ENCODE data around the gene GPR31.

GPR31 gene

GRCh38 chr6:167143041-167143440, 14.7 kb downstream of the GPR31 start:
- peaks cover 3% of the 10 kb centered on the region for H3K27me3 ChIP-seq (ENCODE audit: control insufficient read depth, low read length)
- H3K79me2 ChIP-seq (ENCODE audit: control insufficient read depth, low read length) = no peaks in the 10 kb centered on the region
- peaks cover 19% of the 10 kb centered on the region for H3K4me1 ChIP-seq (ENCODE audit: control insufficient read depth, low read length)
- no peak overlapping the region for H3K4me3 ChIP-seq (ENCODE audit: low read length)
- H3K27ac ChIP-seq (ENCODE audit: low read depth, low read length) = no peak overlapping the region
- H3K9me2 ChIP-seq (replicated peaks; ENCODE audit: control insufficient read depth, low read length) = no peaks in the 10 kb centered on the region
- H3K9me3 ChIP-seq (ENCODE audit: control insufficient read depth, insufficient read depth, low read length) = no peaks in the 10 kb centered on the region
- H4K20me1 ChIP-seq (ENCODE audit: control insufficient read depth, insufficient read depth, low read depth, low read length) = no peaks in the 10 kb centered on the region
- H3K4me2 ChIP-seq (ENCODE audit: low read length) = no peak overlapping the region
- no peaks in the 10 kb centered on the region for H3F3A ChIP-seq (ENCODE audit: control insufficient read depth, insufficient read depth)
- no peak for TF ChIP-seq EZH2phosphoT487 (IDR thresholded peaks at IDR 0.05; ENCODE audit: borderline replicate concordance, low read length)
- TF ChIP-seq, protein P1, sequence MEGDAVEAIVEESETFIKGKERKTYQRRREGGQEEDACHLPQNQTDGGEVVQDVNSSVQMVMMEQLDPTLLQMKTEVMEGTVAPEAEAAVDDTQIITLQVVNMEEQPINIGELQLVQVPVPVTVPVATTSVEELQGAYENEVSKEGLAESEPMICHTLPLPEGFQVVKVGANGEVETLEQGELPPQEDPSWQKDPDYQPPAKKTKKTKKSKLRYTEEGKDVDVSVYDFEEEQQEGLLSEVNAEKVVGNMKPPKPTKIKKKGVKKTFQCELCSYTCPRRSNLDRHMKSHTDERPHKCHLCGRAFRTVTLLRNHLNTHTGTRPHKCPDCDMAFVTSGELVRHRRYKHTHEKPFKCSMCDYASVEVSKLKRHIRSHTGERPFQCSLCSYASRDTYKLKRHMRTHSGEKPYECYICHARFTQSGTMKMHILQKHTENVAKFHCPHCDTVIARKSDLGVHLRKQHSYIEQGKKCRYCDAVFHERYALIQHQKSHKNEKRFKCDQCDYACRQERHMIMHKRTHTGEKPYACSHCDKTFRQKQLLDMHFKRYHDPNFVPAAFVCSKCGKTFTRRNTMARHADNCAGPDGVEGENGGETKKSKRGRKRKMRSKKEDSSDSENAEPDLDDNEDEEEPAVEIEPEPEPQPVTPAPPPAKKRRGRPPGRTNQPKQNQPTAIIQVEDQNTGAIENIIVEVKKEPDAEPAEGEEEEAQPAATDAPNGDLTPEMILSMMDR (IDR thresholded peaks at IDR 0.05; ENCODE audit: low read depth, low read length, poor library complexity, severe bottlenecking) = no peak
- H3K36me3 ChIP-seq (ENCODE audit: control insufficient read depth, low read length) = no peaks in the 10 kb centered on the region

- H3K27me3 ChIP-seq (ENCODE audit: control insufficient read depth, low read length) = peaks cover 8% of the 10 kb centered on the region
- no peaks in the 10 kb centered on the region for H3F3A ChIP-seq (ENCODE audit: control insufficient read depth, insufficient read depth)
- H3K9me3 ChIP-seq (ENCODE audit: control insufficient read depth, insufficient read depth, low read length) = no peaks in the 10 kb centered on the region
- H3K27ac ChIP-seq (ENCODE audit: low read depth, low read length) = no peak overlapping the region
- H3K4me1 ChIP-seq (ENCODE audit: control insufficient read depth, low read length) = peaks cover 19% of the 10 kb centered on the region
- no peaks in the 10 kb centered on the region for H3K36me3 ChIP-seq (ENCODE audit: control insufficient read depth, low read length)
- H3K4me2 ChIP-seq (ENCODE audit: low read length) = no peak overlapping the region
- H3K9me2 ChIP-seq (replicated peaks; ENCODE audit: control insufficient read depth, low read length) = no peaks in the 10 kb centered on the region
- no peaks in the 10 kb centered on the region for H4K20me1 ChIP-seq (ENCODE audit: control insufficient read depth, insufficient read depth, low read depth, low read length)
- no peak overlapping the region for H3K4me3 ChIP-seq (ENCODE audit: low read length)
- no peaks in the 10 kb centered on the region for H3K79me2 ChIP-seq (ENCODE audit: control insufficient read depth, low read length)
- TF ChIP-seq, protein P1 (IDR thresholded peaks at IDR 0.05; ENCODE audit: low read depth, low read length, poor library complexity, severe bottlenecking) = no peak
- no peak for TF ChIP-seq EZH2phosphoT487 (IDR thresholded peaks at IDR 0.05; ENCODE audit: borderline replicate concordance, low read length)
Measured at GRCh38 chr6:167142433-167142761, 15.4 kb downstream of the GPR31 start.

DNA sequence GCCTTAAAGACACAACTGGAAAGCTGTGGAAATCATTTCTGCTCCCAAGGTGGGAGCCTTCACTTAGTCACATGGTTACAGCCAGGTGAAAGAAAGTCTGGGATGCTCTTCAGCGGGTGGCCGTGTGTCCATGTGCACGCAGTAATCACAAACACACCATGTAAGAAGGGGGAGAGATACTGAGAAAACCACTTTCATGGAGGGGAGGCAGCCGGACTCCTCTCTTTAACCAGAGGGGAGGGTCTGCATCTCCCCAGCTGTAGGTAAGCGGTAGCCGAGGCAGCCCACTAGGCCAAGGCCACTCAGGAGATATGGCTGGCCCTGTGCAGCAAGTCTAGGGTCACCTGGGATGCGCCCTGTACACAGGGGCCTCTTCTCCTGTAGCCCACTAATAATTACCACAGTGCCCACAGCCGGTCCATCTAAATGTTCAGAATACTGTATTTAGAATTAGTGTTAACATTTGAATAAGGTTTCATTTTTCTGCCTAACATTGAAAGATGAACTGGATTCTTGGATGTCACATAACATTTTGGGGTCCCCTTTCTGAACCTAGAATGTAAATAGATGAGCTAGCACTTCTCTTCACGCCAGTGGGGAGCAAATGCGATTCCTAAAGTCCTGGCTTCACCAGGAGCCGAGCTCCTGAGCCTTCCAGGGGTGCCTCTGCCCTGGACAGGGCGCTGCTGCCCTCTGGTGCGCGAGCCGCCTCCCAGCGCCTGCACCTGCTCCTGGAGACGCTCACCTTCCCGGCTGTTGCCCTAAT, 15.9 kb downstream of the GPR31 start:
- Histone ChIP-seq H3K27me3 (ENCODE audit: control insufficient read depth, low read length) (peaks cover 11% of the 10 kb centered on the region), H3K4me2 (ENCODE audit: low read length) (no peak overlapping the region)

More for the DNA sequence above, 15.9 kb downstream of the GPR31 start:
- H3K9me3 ChIP-seq (ENCODE audit: control insufficient read depth, insufficient read depth, low read length) = no peaks in the 10 kb centered on the region
- H3K27ac ChIP-seq (ENCODE audit: low read depth, low read length) = no peak overlapping the region
- no peaks in the 10 kb centered on the region for H3F3A ChIP-seq (ENCODE audit: control insufficient read depth, insufficient read depth)
- no peaks in the 10 kb centered on the region for H3K36me3 ChIP-seq (ENCODE audit: control insufficient read depth, low read length)
- no peaks in the 10 kb centered on the region for H3K79me2 ChIP-seq (ENCODE audit: control insufficient read depth, low read length)
- no peaks in the 10 kb centered on the region for H3K9me2 ChIP-seq (replicated peaks; ENCODE audit: control insufficient read depth, low read length)
- H4K20me1 ChIP-seq (ENCODE audit: control insufficient read depth, insufficient read depth, low read depth, low read length) = no peaks in the 10 kb centered on the region
- no peak overlapping the region for H3K4me3 ChIP-seq (ENCODE audit: low read length)
- peaks cover 19% of the 10 kb centered on the region for H3K4me1 ChIP-seq (ENCODE audit: control insufficient read depth, low read length)
- TF ChIP-seq, protein P1 (IDR thresholded peaks at IDR 0.05; ENCODE audit: low read depth, low read length, poor library complexity, severe bottlenecking) = peak; percentile 80
- TF ChIP-seq EZH2phosphoT487 (IDR thresholded peaks at IDR 0.05; ENCODE audit: borderline replicate concordance, low read length) = no peak

All from DOHH2 (cell line).